ENCODE data around the gene RORB. TPM values are rescaled to one million over a fixed set of nuclear protein-coding genes. Genes with fewer than 3 reads are reported as not detected.

Gene RORB
- under 0.01 TPM in 1 of 2 replicates, not detected in the other for total RNA-seq

DNA sequence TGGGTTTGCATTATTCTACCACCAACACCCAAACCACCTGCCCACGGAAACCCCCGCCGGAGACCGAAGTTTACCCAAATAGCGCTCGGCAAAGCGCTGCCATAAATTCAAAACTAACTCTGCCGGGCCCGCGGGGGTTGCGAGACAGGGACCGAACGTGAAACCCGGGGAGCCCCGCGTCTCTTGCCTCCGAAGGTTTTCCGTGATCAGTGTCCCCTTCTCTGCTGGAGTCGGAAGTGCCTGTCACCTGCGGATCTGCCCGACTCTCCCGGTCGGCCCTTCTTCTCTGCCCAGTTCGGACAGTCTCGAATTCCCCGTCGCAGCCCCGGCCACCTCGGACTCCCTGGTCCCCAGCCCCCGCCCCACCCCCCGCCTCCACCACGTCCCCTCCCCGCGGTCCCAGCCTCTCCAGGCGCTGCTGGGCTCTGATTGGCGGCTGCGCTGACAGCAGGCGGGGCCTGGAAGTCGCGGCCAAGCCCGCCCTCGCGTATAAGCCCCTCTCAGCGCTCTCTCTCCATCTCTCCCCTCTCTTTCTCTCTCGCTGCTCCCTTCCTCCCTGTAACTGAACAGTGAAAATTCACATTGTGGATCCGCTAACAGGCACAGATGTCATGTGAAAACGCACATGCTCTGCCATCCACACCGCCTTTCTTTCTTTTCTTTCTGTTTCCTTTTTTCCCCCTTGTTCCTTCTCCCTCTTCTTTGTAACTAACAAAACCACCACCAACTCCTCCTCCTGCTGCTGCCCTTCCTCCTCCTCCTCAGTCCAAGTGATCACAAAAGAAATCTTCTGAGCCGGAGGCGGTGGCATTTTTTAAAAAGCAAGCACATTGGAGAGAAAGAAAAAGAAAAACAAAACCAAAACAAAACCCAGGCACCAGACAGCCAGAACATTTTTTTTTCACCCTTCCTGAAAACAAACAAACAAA, at the start of gene RORB:
RORB (plus strand) TSS at position 517 of the 929 bp plus-strand sequence. CDS start 642 bp downstream, outside the sequence.

